ENCODE measurements around the gene EID1.
A peak's percentile ranks its signal among the peaks of the same experiment; 100 is the strongest.
"Not testable (repeated sequence)": the region's sequence is repeated elsewhere in the genome, so short reads cannot be mapped to it uniquely, and the experiment has no call there.

Gene EID1, protein sequence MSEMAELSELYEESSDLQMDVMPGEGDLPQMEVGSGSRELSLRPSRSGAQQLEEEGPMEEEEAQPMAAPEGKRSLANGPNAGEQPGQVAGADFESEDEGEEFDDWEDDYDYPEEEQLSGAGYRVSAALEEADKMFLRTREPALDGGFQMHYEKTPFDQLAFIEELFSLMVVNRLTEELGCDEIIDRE

DNA sequence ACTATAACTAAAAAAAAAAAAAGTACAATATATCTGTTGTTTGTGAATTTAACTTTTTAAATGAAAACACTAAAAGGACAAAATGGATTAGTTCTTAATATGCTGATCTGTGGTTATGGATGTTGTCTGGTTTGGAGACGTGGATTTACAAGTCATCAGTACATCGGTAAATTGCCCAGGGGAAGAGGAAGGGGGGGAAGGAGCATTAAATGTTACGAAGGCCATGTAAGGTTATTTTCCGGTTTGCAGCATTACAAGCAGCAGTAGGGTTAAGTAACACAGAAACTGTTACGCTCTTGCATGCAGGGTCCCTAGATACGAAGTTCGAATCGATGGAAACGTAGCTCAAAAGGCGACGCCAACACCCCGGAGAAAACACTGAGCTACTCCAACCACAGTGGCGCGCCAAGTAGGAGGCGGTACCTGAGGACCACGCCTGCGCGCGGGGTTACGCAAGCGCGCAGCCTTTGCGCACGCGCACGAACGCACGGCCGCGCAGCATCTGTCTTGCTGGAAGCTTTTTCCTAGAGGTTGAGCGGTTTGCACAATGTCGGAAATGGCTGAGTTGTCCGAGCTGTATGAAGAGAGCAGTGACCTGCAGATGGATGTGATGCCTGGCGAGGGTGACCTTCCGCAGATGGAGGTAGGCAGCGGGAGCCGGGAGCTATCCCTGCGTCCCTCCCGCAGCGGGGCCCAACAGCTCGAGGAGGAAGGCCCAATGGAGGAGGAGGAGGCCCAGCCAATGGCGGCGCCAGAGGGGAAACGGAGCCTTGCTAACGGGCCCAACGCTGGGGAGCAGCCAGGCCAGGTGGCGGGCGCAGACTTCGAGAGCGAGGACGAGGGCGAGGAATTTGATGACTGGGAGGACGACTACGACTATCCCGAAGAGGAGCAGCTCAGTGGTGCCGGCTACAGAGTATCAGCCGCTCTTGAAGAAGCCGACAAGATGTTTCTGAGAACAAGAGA lies at the start of gene EID1:
EID1 (plus strand) TSS at position 505 of the 966 bp plus-strand sequence; CDS start at position 548, 43 bp downstream.
- peak; percentile 92 for DNase-seq

DNA sequence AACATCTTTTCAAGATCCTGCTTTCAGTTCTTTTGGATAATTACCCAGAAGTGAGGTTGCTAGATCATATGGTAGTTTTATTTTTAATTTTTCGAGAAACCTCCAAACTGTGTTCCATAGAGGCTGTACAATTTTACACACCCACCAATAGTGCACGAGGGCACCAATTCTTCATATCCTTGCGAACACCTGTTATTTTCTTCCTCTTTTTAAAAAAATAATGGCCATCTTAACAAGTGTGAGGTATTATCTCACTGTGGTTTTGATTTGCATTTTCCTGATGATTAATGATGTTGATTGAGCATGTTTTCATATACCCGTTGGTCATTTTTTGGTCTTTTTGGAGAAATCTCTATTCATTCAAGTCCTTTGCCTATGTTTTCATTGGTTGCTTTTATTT lies 49.5 kb upstream of the EID1 start:
- no peak for DNase-seq

DNA sequence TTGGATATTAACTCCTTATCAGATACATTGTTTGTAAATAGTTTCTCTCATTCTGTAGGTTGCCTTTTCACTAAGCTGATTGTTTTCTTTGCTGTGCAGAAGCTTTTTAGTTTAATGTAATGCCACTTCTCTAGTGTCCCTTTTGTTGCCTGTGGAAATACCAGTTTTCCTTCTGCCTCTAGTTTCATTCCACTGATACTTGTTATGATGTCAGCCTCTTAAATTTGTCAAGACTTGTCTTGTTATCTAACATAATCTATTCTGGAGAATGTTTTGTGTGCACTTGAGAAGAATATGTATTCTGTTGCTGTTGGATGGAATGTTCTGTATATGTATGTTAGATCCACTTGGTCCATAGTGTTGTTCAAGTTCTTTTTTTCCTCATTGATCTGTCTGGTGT lies 49.0 kb upstream of the EID1 start:
- no peak for DNase-seq

DNA sequence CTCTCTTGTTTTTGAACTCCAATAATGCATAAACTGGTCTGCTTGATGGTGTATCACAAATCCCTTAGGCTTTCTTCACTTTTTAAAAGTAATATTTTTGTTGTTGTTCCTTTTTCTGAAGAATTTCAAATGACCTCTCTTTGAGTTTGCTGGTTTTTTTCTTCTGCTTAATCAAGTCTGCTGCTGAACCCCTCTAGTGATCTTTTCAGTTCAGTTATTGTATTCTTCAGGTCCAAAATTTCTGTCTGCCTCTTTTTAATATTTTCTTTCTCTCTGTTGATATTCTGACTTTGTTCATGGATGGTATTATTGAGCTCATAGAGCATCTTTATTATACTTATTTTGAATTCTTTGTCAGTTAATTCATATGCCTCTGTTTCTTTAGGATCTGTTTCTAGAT lies 45.3 kb upstream of the EID1 start:
- no peak for DNase-seq

DNA sequence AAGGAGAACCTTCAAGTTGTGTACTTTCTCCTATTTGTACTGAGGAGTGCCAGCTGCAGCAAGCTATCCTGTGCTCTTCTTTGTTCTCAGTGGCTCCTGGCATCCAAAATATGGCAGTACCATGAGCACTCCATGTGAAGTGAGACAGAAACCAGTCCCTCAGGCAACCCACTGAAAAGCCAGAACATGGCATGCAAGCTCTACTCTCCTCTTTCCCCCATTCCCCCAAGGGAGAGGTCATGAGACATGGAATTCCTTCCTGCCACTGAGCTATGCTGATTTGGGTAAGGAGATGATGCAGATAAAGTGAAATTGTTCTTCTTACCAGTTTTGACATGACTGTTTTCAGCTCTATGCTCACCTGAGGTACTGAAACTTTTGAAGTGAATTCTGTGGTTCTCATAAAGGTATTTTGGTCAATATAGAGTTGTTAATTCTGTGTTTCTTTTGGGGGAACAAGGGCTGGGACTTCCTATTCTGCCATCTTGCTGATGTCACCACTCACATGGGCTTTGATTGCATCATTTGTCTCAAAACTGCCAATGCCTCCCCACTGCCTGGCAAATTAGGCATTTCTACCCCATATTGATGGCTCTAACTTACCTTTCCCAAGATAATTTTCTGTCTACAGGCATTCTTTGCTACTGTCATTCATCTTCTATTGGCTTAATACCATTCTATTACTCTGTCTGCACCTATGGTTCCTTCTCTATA lies 44.3 kb upstream of the EID1 start:
- no peak for DNase-seq

DNA sequence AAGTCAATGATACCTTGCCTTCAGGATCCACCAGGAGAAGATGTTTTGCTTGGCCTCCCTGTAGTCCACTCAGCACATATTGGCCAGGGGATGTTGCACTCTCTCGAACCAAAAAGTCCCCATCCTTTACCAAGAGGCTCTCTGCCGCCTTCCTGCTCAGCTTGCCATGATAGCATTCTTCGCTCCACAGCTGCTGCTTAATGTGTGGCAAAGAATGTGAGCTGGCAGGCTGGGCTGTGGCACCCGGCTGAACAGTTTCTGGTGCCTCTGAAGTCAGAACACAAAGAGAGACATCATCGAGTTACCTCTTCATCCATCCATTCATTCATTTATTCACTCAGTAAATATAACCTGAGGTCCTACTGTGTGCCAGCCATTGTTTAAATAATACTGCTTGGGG lies 43.2 kb upstream of the EID1 start:
- no peak for DNase-seq

DNA sequence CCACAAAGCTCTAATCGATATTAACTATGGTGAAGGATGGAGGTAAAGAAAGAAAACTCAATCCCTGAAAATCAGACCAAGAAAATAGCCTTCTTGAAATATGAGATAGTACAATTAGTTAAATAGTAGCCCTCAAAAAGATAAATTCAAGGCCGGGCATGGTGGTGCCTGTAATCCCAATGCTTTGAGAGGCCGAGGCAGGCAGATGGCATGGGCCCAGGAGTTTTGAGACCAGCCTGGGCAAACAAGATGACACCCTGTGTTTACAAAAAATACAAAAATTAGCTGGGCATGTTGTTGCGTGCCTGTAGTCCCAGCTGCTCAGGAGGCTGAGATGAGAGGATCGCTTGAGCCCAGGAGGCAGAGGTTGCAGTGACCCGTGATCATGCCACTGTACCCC lies 35.4 kb upstream of the EID1 start:
- DNase-seq: no peak

DNA sequence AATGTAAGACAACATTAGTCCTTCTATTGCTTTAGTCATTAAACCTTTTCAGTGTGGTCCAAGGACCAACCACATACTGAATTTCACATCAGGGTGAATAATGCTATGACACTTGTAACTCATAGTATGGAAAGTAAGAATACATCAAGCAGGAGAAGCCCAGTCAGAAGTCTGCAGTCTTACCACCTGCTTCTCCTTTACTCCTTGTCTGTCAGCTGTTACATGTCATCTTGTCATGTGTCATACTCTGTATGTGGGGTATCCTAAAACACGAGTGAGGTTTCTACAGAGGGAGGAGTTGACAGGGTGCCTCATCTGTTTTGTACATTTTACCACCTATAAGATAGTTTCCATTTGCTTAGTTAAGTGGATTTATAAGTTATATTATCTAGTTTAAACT lies 32.8 kb upstream of the EID1 start:
- DNase-seq: no peak

DNA sequence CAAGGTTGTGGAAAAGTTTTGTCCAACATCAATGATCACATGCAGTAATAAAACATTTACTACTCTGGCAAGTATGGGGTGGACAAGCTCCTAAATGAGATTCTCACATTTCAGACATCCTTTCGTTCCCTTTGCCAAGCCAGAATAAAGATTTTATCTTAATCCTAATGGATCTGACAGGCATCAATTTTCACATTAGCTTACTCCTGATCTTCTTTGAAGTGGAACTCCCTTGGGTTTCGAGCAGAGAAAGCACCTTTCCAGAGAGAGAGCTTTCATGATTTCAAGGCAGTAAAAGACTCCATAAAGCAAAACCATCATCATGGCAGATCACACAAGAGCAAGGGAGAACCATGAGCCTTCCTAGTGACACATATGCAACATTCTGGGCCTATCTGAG lies 27.3 kb upstream of the EID1 start:
- DNase-seq: no peak

DNA sequence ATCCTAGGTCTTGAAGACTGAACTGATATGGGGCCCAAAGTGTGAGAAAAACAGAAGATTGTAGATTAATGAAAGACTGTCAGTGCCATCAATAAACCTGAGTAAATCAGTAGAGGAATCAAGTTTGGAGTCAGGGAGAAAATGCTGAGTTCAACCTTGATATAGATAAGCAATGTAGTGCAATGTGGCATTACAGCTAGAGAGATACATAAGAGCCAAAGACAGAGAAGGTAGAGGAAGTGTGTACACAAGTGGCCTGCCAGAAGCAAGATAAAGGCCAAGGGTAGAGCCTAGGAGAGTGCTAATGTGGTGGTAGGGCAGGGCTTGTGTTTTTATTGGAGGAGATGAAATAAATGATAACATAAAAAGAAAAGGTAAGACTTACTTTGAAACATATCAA lies 26.0 kb upstream of the EID1 start:
- DNase-seq: no peak

DNA sequence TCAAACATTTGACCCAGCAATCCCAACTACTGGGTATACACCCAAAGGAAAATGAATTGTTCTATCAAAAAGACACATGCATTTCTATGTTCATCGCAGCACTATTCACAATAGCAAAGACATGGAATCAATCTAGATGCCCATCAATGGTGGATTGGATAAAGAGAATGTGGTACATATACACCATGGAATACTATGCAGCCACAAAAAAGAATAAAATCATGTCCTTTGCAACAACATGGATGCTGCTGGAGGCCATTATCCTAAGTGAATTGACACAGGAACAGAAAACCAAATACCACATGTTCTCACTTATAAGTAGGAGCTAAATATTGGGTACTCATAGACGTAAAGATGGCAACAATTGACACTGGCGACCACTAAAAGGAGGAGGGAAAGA lies 23.5 kb upstream of the EID1 start:
- not testable (repeated sequence) for DNase-seq

DNA sequence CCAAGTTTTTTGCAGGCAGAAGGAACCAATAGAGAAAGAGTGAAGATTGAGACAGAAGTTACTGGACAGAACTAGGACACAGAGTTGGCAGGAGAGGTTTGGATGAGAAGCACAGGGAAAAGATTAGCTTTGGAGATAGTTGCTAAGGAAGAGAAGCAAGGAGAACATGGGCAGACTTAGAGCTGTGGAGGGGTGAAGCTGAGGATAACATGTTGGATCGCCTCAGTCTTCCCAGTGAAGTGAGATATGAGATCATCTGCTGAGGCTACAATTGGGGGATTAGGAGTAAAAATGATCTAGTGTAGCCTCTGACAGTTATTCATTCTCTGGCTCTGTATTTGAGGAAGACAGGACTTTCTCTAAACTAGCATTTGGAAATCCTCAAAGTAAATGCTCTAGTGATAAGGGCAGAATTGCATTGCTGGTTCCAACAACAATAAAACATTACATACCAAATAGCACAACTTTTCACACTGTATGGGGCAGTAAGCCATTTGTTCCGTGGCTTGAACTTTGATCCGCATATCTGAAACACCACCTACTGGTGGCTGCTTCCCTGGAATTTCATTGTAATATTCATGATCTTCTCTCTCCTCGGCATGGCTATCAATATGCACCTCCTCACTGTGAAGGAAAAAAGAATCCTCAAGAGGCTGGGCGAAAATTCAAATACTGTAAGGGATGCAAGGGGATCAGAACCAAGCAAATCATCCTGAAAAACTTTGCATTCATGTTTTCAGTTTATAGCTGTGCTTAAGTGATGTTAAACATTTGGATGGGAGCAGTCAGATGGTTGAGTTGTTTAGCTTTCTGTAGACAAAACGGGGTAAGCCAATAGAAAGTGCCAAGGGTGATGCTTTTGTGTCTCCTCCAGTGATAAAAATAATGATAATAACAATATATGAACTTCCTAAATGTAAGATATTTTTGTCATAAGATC lies 22.2 kb upstream of the EID1 start:
- no peak for DNase-seq

DNA sequence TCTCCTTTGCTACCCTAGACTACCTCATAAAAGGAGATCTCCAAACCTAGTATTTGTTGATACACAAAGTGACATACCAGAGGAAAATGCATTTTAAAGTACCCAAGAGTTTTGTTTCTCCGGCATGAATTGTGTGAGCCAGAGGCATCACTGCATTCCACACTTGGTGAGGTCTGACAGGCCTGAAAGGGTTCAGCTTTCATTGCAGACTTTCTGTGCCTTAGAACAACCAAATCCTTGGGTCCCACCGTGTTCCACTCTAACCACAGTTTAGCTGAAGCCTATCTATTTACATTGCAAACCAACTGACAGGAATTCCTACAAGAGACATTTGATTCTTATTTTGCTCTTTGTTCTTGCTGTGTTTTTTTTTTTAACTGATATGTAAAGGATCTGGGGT lies 21.0 kb upstream of the EID1 start:
- DNase-seq: no peak

DNA sequence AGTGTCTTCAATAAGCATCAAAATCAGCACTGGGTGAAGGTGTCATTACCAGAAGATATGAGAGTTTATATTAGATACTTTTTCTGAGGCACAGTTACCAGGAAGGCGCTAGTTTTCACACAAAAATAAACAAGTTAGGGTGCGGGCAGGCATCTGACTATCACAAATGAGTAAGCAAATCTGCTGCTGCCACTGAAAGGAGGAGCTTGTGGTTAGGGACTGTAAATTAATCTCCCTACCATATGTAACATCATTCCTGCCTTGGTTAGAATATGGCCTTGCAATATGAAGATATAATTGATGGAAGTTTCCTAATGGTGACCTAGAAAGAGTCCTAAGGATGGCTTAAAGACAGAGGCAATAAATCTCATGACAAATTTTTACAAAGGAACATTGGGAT lies 19.5 kb upstream of the EID1 start:
- DNase-seq: peak; percentile 14

DNA sequence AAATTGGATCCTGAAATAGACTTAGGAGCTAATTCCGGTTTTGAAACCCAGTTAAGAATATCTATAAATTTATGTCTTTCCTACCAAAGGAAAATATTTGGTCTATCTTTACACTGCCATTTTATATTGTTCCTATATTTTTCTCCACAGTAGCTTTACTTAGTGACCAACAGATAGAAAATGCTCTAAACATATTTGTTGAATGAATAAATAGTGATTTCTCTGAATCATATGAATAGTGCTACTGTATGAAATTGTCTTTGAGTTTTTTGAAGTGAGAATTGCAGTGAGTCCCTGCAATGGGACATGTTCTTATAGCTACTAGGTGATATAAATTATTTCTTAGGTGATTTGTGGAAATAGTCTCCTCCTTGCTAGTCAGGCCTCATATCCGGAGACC lies 18.5 kb upstream of the EID1 start:
- no peak for DNase-seq

DNA sequence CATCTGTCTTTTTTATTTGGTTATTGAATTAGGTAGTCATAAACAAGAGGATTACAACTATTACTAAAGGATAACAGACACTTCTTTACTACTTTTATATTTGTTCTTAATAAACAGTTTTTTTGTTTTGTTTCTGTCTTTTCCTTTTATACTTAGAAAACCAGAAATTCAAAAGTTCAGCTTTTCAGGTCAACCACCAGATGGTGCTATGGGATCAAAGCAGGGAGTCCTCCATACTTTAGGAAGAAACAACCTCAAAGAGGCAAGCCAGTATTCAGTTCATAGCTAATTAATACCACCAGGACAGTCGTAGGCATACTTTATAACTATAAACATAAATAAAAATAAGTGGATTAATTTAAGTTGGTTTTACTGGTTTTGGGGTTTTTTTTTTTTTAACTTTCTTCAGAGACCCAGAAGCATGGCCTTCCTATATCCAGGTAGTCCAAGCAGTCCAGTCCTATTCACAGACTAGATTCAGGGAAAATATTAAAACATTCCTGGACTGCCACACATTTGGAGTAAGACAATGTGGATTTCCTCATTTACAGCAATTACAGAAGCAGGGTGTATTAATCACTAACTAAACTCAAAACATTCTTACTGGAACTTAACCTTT lies 16.0 kb upstream of the EID1 start:
- DNase-seq: peak; percentile 55

DNA sequence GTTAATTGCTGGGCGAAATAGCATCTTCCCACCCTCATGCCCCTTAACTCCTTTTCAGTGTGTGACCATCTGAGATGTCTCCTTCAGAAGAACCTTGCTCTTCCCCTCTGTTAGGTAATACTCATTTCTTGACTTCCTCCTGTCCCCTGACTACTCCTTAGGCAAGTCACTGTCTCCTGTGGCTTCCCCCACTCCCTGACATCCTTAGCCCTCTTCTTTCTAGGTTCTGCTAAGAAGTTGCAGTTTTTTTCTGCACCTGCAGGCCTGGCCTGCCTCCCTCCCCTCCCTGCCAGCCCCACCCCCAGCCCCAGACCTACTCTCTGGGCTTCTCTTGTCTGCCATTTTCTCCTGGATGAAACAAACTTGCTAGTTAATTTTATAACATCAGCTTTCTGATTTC lies 15.2 kb upstream of the EID1 start:
- peak; percentile 37 for DNase-seq

DNA sequence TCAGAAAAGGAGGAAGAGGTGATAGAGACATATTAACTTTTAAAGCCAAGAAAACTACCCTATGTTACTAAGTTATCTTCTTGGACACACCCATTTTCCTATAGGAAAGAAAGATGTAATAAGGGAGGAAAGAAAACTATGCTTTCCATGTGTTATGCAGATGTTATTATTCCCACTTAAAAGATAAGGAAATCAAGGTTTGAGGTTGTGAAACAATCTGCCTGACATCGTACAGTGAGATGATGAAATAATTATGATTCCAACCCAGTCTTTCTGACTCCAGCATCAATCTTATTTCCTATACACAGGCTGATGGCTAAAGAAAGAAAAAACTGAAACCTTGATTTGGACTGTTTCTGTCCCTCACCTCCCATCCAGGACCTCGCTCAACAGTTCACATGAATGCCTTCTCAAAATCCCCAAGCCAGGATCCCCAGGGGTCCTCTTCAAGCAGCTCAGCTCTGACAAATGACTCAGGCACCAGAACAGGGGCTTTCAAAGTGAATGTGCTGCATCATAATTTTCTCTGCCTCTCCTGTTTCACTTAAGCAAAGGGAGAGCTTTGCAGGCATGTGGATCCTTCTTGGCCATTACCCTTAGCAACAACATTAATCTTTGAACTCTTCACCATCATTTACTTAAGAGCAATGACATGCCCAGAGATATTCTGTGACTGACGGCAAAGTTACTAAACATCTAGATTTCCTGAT lies 12.4 kb upstream of the EID1 start:
- DNase-seq: no peak

DNA sequence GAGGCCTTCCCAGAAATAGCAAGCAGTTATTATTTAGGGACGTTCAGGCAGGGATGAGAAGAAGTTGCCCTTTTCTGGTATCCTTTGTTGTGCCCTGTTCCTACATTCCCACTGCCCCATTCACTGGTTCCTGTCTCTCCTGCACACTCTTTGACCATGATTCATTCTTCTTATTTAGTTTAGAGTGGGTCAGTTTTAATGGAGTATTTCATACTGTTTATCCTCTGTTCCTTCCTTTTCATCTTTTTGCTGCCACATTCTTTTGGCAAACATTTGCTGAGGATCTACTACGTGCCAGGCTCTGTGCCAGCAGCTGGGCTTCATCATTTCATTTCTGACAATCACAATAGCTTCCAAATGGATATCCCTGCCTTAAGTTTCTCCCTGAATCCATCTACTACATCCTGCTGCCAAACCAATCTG lies 11.8 kb upstream of the EID1 start:
- no peak for DNase-seq

DNA sequence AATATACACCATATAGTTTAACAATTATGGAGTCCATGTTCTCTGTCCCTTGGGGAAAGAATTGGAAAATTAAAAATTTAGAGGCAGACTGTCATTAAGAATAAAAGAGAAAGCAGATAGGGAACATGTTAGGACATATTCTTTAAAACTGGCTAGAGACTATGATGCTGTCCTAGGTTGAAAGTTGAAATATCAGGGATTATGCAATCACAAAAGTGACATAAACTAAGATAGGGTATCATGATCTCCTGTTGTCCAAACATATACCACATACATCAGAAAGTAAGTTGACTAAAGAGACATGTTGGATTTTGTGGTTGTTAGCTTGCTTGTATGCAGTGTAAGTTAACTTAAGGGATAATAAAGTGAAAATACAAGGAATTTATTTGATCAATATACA lies 9.9 kb upstream of the EID1 start:
- DNase-seq: peak; percentile 16

DNA sequence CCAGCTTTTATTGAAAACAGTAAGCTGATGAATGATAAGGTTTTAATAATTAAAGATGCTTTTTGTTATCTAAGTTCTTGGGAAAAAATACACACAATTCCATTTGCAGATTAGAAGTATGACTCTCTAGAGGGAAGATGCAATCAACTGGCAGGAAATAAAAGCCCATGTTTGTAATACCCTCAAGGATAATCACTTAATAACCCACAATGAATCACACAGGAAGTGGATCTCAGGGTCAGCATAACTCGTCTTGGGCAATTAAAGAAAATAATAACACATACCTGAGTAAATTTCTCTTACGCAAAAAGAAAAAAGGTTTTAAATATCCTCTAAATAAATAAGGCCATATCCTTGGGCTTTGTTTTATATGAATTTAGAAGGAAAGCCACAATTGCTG lies 9.4 kb upstream of the EID1 start:
- peak; percentile 14 for DNase-seq

DNA sequence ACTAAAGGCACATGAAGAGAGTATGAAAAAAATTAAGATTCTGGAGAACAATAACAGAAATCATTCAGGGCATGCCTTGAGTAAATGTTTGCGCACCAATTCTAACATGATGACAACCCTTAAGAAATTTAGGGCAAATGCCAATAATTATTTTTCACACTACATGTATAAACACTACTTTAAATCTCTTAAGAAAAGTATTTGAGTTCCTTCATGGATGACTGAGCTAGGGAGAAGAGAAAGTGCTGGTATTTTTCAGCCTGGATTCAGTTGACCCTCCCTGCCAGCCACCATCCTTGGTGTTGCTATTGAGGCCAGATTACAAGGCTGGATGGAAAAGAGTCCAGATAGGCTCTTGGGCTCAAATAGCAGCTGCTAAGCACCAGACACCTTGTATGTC lies 8.0 kb upstream of the EID1 start:
- no peak for DNase-seq
